ENCODE measurements around the gene ZNF319.

The ZNF319 gene

DNA sequence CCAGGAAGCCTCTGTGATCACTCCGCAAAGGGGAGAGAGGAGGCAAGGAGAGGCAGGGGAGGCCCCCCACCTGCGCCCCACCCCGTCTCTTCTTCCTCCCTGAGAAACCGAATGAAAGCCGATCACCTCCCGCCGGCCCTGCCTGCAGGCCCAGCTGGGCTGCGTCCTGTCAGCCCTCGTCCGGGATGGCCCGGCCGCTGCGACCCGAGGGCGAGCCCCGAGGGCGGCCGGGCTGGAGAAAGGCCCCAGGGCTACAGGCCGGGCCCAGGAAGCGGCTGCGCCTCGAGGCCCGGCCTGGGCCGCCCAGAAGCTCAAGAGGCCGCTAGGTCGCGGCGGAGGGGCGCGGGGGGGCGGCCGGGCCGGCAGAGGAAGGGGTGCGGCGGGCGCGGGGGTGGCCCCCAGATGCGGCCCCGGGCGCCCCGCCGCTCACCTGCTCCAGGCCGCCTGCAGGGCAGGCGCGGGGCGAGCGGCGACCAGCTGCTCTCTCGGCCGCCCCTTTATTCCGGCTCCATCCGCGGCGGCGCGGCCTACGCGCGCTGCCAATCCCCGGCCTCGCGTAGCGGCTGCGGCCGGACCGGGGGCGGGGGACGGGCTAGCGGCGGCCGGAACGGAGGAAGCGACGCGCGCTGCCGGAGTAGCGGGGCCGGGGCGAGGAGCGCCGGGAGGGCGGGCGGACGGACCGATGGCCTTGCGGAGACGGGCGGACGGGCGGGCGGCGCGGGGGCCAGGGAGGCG is at the start of gene ZNF319:
Gene ZNF319 (minus strand): TSS at position 702 of the 735 bp plus-strand sequence. CDS start 2,407 bp downstream, outside the sequence.
- TF ChIP-seq, protein P1, sequence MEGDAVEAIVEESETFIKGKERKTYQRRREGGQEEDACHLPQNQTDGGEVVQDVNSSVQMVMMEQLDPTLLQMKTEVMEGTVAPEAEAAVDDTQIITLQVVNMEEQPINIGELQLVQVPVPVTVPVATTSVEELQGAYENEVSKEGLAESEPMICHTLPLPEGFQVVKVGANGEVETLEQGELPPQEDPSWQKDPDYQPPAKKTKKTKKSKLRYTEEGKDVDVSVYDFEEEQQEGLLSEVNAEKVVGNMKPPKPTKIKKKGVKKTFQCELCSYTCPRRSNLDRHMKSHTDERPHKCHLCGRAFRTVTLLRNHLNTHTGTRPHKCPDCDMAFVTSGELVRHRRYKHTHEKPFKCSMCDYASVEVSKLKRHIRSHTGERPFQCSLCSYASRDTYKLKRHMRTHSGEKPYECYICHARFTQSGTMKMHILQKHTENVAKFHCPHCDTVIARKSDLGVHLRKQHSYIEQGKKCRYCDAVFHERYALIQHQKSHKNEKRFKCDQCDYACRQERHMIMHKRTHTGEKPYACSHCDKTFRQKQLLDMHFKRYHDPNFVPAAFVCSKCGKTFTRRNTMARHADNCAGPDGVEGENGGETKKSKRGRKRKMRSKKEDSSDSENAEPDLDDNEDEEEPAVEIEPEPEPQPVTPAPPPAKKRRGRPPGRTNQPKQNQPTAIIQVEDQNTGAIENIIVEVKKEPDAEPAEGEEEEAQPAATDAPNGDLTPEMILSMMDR (IDR thresholded peaks at IDR 0.05), result no peak
- Histone ChIP-seq H3K27ac (peak within 1 kb of the TSS; percentile 82 to 93), H3K4me3 (peak within 1 kb of the TSS; percentile 79)
- DNase-seq (ENCODE audit: low spot score), result no peak

DNA sequence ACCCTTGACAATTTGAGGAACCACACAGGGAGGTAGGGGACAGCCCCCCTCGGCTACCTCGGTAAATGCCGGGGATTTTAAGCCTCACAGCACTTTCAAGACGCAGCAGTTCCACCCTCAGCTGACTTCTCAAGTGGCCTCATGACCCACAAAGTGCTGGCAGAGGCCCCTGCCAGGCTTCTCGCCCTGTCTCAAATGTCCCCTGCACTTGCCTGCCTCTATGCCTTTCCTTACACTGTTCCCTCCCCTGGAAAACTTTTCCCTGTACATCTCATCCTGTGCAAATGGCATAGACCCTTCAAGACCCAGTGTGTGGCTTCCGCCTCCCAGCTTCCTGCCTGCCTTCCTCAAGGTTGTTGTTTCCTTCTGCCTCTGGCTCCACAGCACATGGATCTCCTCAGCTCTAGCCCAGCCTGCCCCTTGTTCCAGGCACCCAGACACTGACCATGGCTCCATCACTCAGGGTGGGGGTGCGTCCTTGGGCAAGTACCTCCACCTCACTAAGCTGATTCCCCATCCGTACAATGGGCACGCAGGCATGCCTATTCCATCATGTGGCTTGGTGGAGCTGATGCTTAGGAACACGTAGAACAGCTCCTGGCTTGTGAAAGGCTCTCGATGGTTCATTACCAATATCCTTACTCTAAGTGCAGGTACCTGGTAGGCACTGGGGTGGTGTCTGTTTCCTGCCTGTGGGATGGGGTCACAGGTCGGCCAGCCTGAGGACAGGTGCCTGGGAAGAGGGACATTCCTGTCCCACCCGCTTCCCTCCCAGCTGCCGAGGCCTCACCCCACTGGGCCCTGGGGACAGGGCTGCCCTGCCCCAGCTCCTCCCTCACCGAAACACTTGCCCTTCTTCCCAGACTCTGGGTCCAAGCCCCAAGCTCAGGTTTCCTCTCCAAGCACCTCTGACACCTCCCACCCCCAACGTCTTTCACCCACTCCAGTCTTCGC is 49.0 kb upstream of the ZNF319 start:
- Histone ChIP-seq H3K27ac (no peak overlapping the region), H3K4me3 (no peak overlapping the region)
- TF ChIP-seq, protein P1 (IDR thresholded peaks at IDR 0.05), result no peak
- no peak for DNase-seq (ENCODE audit: low spot score)

DNA sequence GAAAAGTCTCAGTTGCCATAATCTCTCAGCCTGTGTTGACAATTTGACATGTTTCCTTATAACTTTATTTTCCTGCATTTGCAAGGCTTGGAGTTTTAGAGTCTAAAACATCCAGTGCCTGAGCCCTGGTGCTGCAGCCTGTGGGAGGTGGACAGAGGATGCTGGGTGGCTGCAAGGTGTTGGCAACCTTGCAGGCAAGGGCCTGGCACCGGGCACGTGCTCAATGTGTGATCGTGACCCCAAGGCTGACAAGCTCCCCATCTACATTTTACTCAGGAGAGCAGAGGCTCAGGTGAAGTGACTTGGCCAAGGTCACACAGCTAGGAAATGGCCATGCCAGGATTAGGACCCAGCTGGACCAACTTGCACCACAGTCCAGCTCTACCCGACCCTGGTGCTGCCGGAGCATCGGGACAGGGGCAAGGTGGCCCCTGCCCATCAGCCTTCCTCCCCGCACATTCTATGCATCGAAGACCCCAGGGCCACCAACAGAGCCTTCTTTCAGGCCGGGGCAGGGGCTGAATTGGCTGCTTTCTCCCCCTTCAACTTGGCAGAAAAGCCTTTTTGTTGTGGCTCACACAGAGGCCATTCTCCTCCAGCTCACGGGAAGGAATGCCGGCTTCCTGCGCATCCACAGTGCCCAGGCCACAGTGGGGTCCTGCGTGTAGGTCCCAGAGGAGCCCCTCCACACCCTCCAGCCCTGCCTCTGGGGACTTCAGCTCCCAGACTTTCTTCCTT is 48.2 kb upstream of the ZNF319 start:
- H3K27ac ChIP-seq, result no peak overlapping the region
- TF ChIP-seq, protein P1 (IDR thresholded peaks at IDR 0.05), result no peak
- no peak overlapping the region for H3K4me3 ChIP-seq
- DNase-seq (ENCODE audit: low spot score), result no peak

DNA sequence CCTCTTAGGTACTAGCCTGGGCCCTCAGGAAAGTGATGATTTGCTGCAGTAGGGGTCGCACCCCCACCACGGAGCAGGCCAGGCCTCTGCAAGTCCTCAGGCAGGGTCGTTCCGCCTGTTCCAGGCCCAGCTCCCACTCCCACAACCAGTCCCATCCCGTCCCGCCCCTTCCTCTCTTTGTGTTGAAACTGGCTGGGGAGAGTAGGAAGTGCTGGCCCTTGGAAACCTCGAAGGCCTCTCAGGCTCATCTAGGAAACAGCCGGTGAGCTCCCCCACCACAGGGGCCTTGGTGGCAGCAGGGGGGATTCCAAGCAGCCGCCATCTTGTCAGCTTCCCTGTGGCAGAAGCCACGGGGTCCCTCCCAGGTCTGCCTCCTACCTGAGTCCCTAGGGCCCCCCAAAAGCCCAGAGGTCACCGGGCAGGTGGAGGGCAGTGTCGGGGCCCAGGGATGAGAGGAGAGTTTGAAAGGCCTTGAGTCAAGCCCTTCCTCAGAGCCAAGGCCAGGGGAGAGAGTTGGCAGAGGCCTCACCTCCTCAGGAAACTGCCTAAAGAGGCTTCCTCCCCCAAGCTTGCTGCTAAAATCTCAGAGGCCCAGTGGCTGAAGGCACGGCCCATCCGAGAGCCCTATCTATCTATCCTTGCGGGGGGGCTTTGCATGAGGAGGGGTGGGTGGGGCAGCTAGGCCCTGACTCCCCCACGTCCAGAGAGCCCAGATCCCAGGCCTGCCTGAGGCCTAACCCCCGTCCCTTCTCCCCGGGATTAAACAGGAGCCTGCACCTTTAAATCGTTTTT is 47.3 kb upstream of the ZNF319 start:
- DNase-seq (ENCODE audit: low spot score), result peak; percentile 45
- Histone ChIP-seq H3K27ac (peak overlapping the region in 1 of 2 donors; percentile 21), H3K4me3 (no peak overlapping the region)
- TF ChIP-seq, protein P1 (IDR thresholded peaks at IDR 0.05), result no peak

DNA sequence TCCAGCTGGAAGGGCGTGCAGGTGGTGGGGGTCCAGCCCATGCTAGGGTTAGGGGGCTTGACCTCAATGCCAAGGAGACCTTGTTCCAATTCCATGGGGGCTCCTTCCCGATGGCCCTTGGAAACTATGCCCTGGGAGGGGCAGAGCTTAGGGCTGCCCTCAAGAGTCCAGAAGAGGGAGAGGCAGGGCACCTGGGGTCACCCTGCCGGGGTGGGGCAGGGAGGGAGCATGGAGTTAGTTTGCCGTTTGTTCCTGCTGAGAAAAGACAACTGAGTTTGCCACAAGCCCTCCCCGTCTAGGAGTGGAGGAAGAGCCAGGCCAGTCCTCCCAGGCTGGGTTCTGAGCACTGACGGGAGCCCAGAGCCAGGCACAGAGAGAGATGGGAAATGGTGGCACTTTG is 46.5 kb upstream of the ZNF319 start:
- Histone ChIP-seq H3K27ac (no peak overlapping the region), H3K4me3 (no peak overlapping the region)
- DNase-seq (ENCODE audit: low spot score), result no peak
- TF ChIP-seq, protein P1 (IDR thresholded peaks at IDR 0.05), result no peak
